HepG2 (cell line): ENCODE results near the gene AHR. TPM values are rescaled to one million over a fixed set of nuclear protein-coding genes. Genes with fewer than 3 reads are reported as not detected.

ENCODE experiments used
- ATAC-seq: fragments of 200-7000 bp; cut with Tn5 transposase; 3 replicates; pipeline ENCODE4 v1.9.1; 2020; ENCODE audit warnings: mild to moderate bottlenecking, moderate library complexity
- BruUV-seq: library from RNA; stranded (reverse); fragments of 400-500 nt; replicated peaks from 2 replicates; lab custom pipeline; 2021; lab: Mats Ljungman, UMichigan
- CTCF ChIA-PET: fragments of 300-600 bp; formaldehyde crosslinking; extraction: SDS; loops from one replicate; lab custom pipeline; 2021; ENCODE audit warnings: low total read pairs, inconsistent platforms, low intra/inter-chr PET ratio; lab: Yijun Ruan, JAX
- POLR2A ChIA-PET: fragments of 350-600 bp; sonication (Branson Sonifier 250); formaldehyde crosslinking; loops from one replicate; lab custom pipeline; 2020; ENCODE audit warnings: antibody characterized with exemption, inconsistent platforms; lab: Yijun Ruan, JAX
- DNase-seq: peaks from one replicate; pipeline ENCODE4 v3.0.0-alpha.2; 2015; ENCODE audit warnings: low spot score
- FAIRE-seq: peaks from 3 replicates; lab custom pipeline; 2011; peaks lifted over from hg19 to GRCh38; lab: Jason Lieb, UNC
- H2AFZ ChIP-seq: one replicate; pipeline ENCODE4 v1.6.1; 2011; ENCODE audit warnings: low read length, inconsistent platforms
- H3K27ac ChIP-seq: fragments of 300-600 bp; 3 replicates; pipeline ENCODE4 v1.8.0; 2011; ENCODE audit warnings: mixed run types, mild to moderate bottlenecking, mixed read lengths, low read length, inconsistent platforms; ENCODE audit not compliant: insufficient read depth; ENCODE audit errors: extremely low read length
- H3K27me3 ChIP-seq, 2 experiments: fragments of 200-600 bp in 1 of 2; 2 replicates in 1 of 2; 3 replicates in 1 of 2; pipeline versions ENCODE4 v1.6.0 to v1.8.0; 2011; ENCODE audit warnings: low read length in 2 of 2, mild to moderate bottlenecking in 2 of 2, moderate library complexity in 2 of 2, inconsistent platforms in 1 of 2; ENCODE audit not compliant: insufficient read depth in 2 of 2, control insufficient read depth in 1 of 2
- H3K36me3 ChIP-seq, 2 experiments: fragments of 200-600 bp in 1 of 2; replicated peaks in 1 of 2; 2 replicates in 1 of 2; 3 replicates in 1 of 2; pipeline versions ENCODE4 v1.5.1 to v1.8.0; 2011; ENCODE audit warnings: low read length in 2 of 2, inconsistent platforms in 1 of 2; ENCODE audit not compliant: insufficient read depth in 2 of 2, control insufficient read depth in 1 of 2
- H3K4me1 ChIP-seq: 2 replicates; pipeline ENCODE4 v1.5.1; 2012; ENCODE audit warnings: low read length, inconsistent platforms; ENCODE audit not compliant: insufficient read depth
- H3K4me2 ChIP-seq: 2 replicates; pipeline ENCODE4 v1.6.0; 2011; ENCODE audit warnings: low read depth, low read length, inconsistent platforms
- H3K4me3 ChIP-seq, 3 experiments: fragments of 200-600 bp in 1 of 3; sonication (generic), shearing (Covaris generic) in 1 of 3; replicated peaks in 1 of 3; 2 replicates each; pipeline ENCODE4 v1.5.1; 2011 to 2016; ENCODE audit warnings: low read length in 3 of 3, inconsistent platforms in 2 of 3, low read depth in 2 of 3, mild to moderate bottlenecking in 2 of 3, control low read depth in 1 of 3, mixed read lengths in 1 of 3; ENCODE audit not compliant: insufficient read depth in 1 of 3
- H3K79me2 ChIP-seq: one replicate; pipeline ENCODE4 v1.6.1; 2011; ENCODE audit warnings: low read length, inconsistent platforms; ENCODE audit not compliant: insufficient read depth
- H3K9ac ChIP-seq: 2 replicates; pipeline ENCODE4 v1.6.0; 2011; ENCODE audit warnings: mild to moderate bottlenecking, low read depth, low read length, inconsistent platforms; ENCODE audit not compliant: insufficient read depth
- H3K9me3 ChIP-seq: 2 replicates; pipeline ENCODE4 v1.5.1; 2012; ENCODE audit warnings: mild to moderate bottlenecking, low read length
- H4K20me1 ChIP-seq: 2 replicates; pipeline ENCODE4 v1.6.0; 2011; ENCODE audit warnings: inconsistent platforms, mild to moderate bottlenecking, low read length, moderate library complexity; ENCODE audit not compliant: insufficient read depth
- DDIT3 ChIP-seq: sonication (generic); formaldehyde crosslinking; IDR thresholded peaks from 2 replicates; pipeline ENCODE4 v1.4.0; 2020; ENCODE audit warnings: mild to moderate bottlenecking, missing genetic modification reagents
- FIP1L1 ChIP-seq: fragments of 200-400 bp; formaldehyde crosslinking; IDR thresholded peaks from 2 replicates; pipeline ENCODE4 v1.6.1; 2018; ENCODE audit warnings: low read depth, mild to moderate bottlenecking, low read length, moderate library complexity, borderline replicate concordance; ENCODE audit not compliant: insufficient read depth
- HDAC2 ChIP-seq: sonication (generic); formaldehyde crosslinking; IDR thresholded peaks from 2 replicates; pipeline ENCODE4 v1.4.0; 2020; ENCODE audit warnings: missing genetic modification reagents
- HOXA5 ChIP-seq: sonication (generic); formaldehyde crosslinking; IDR thresholded peaks from 2 replicates; pipeline ENCODE4 v1.4.0; 2020; ENCODE audit warnings: missing genetic modification reagents
- KDM5A ChIP-seq: fragments of 200-600 bp; sonication (generic); IDR thresholded peaks from 2 replicates; pipeline ENCODE4 v1.7.0; 2018; ENCODE audit warnings: antibody characterized with exemption, mild to moderate bottlenecking, low read length, borderline replicate concordance
- KMT2A ChIP-seq: sonication (generic); formaldehyde crosslinking; IDR thresholded peaks from 2 replicates; pipeline ENCODE4 v1.4.0; 2020; ENCODE audit warnings: missing genetic modification reagents
- MAFF ChIP-seq: IDR thresholded peaks from 2 replicates; pipeline ENCODE4 v1.6.1; 2011; ENCODE audit warnings: low read depth, low read length, improper control_type of control experiment
- MAFG ChIP-seq: sonication (generic); formaldehyde crosslinking; IDR thresholded peaks from 2 replicates; pipeline ENCODE4 v1.5.1; 2020; ENCODE audit warnings: mild to moderate bottlenecking, missing genetic modification reagents
- MAFK ChIP-seq, 2 experiments: IDR thresholded peaks in 1 of 2; conservative IDR thresholded peaks in 1 of 2; 2 replicates each; pipeline ENCODE4 v1.6.1; 2011; ENCODE audit warnings: improper control_type of control experiment in 2 of 2, low read length in 2 of 2
- NR0B2 ChIP-seq: sonication (generic); formaldehyde crosslinking; IDR thresholded peaks from 2 replicates; pipeline ENCODE4 v1.4.0; 2020; ENCODE audit warnings: mild to moderate bottlenecking, missing genetic modification reagents
- RCOR2 ChIP-seq: IDR thresholded peaks from 2 replicates; pipeline ENCODE4 v1.6.1; 2016; ENCODE audit warnings: missing biosample characterization, missing genetic modification reagents
- SALL2 ChIP-seq: sonication (generic); formaldehyde crosslinking; IDR thresholded peaks from 2 replicates; pipeline ENCODE4 v1.8.1; 2023; ENCODE audit warnings: mild to moderate bottlenecking, missing genetic modification reagents, inconsistent platforms
- SRSF4 ChIP-seq: fragments of 200-400 bp; formaldehyde crosslinking; IDR thresholded peaks from one replicate; pipeline ENCODE4 v1.6.1; 2018; ENCODE audit warnings: mild to moderate bottlenecking, low read depth, low read length, moderate library complexity; ENCODE audit not compliant: poor library complexity, severe bottlenecking
- ZBTB3 ChIP-seq: sonication (generic); formaldehyde crosslinking; IDR thresholded peaks from 2 replicates; pipeline ENCODE4 v1.4.0; 2020; ENCODE audit warnings: low read depth, mild to moderate bottlenecking, moderate library complexity, missing genetic modification reagents, borderline replicate concordance
- ZNF17 ChIP-seq: sonication (generic); formaldehyde crosslinking; IDR thresholded peaks from 2 replicates; pipeline ENCODE4 v1.5.0; 2020; ENCODE audit warnings: mild to moderate bottlenecking, missing genetic modification reagents
- ZNF263 ChIP-seq: sonication (generic); formaldehyde crosslinking; IDR thresholded peaks from 2 replicates; pipeline ENCODE4 v1.4.0; 2020; ENCODE audit warnings: missing genetic modification reagents
- ZNF337 ChIP-seq: sonication (generic); formaldehyde crosslinking; IDR thresholded peaks from 2 replicates; pipeline ENCODE4 v1.5.1; 2020; ENCODE audit warnings: missing genetic modification reagents, low read depth, mild to moderate bottlenecking, borderline replicate concordance
- ZNF33A ChIP-seq: sonication (generic); formaldehyde crosslinking; IDR thresholded peaks from 2 replicates; pipeline ENCODE4 v1.5.1; 2020; ENCODE audit warnings: missing genetic modification reagents, mild to moderate bottlenecking, moderate library complexity, borderline replicate concordance
- ZNF562 ChIP-seq: sonication (generic); formaldehyde crosslinking; IDR thresholded peaks from 2 replicates; pipeline ENCODE4 v1.8.0; 2022; ENCODE audit warnings: missing genetic modification reagents, borderline replicate concordance
- ZNF710 ChIP-seq: sonication (generic); formaldehyde crosslinking; IDR thresholded peaks from 2 replicates; pipeline ENCODE4 v1.5.0; 2020; ENCODE audit warnings: mild to moderate bottlenecking, missing genetic modification reagents, borderline replicate concordance
- ZNF784 ChIP-seq: sonication (generic); formaldehyde crosslinking; IDR thresholded peaks from 2 replicates; pipeline ENCODE4 v1.5.1; 2020; ENCODE audit warnings: missing genetic modification reagents, mild to moderate bottlenecking, borderline replicate concordance
- in situ Hi-C: cut with HindIII; loops from 2 replicates; pipeline ENCODE4 v1.10.0; 2017; ENCODE audit warnings: low pct_unique_long_range_greater_than_20kb; ENCODE audit not compliant: extremely low pct_ligation_motif_present
- intact Hi-C: fragments of 100-400 bp; cut with micrococcal nuclease; formaldehyde crosslinking; loops from one replicate; pipeline ENCODE4 v1.10.0; 2022; ENCODE audit not compliant: unreplicated experiment
- polyA plus RNA-seq, 8 experiments: library from polyadenylated mRNA; depleted of rRNA in 3 of 8; stranded (reverse) in 7 of 8; unstranded in 1 of 8; fragments of >200 nt; fragmentation: Illumina TruSeq in 4 of 8; extraction: Trizol in 4 of 8; gene quantifications; 2 replicates each; pipeline versions ENCODE4 v1.2.1 to v1.2.3, GENCODE V29; 2011 to 2016; ENCODE audit warnings: low read depth in 4 of 8, missing spikeins in 1 of 8, mixed read lengths in 1 of 8; ENCODE audit not compliant: insufficient read depth in 1 of 8
- total RNA-seq, 5 experiments: library from RNA; depleted of rRNA; stranded (reverse); fragments of >200 nt; fragmentation: Illumina TruSeq; extraction: Trizol; gene quantifications; 2 replicates each; pipeline ENCODE4 v1.2.3, GENCODE V29; 2016; ENCODE audit warnings: low read depth in 1 of 5

The AHR gene
- total and polyA plus RNA-seq, 2 of the 13 experiments (the other 11 are each of a cell fraction or from before 2014, with no cell fraction given), result 9.0 to 31.3 TPM

- TF ChIP-seq ZNF263 (CRISPR knock-in tag) (no peak), MAFK (conservative IDR thresholded peaks at IDR 0.05 in 1 of 2, IDR thresholded peaks at IDR 0.05 in 1 of 2; ENCODE audit: low read length in 2 of 2) (0 out of 4 replicates have a peak, but pooled peaks of 1 of the 2 experiments have one; percentile 13), SALL2 (CRISPR knock-in tag) (no peak), MAFG (CRISPR knock-in tag) (no peak), FIP1L1 (no peak), RCOR2 (CRISPR knock-in tag) (no peak), MAFF (peak; percentile 40; the same call in 1 of the 2 replicates)
- TF ChIP-seq, all 625 proteins: peak for 4
Observed at GRCh38 chr7:17331891-17332501, 33.5 kb downstream of the AHR start (continued).

GRCh38 chr7:17333221-17333620 lies 34.8 kb downstream of the AHR start:
- FAIRE-seq, result no peak
- Histone ChIP-seq H3K9me3 (no peaks in the 10 kb centered on the region), H3K9ac (no peak overlapping the region), H3K36me3 (peaks cover 13 to 74% of the 10 kb centered on the region in 2 experiments), H3K27ac (no peak overlapping the region), H3K27me3 (no peaks in the 10 kb centered on the region), H3K79me2 (no peaks in the 10 kb centered on the region), H4K20me1 (0 out of 2 replicates have a peak, but pooled peaks cover 2% of the 10 kb centered on the region), H2AFZ (no peak overlapping the region), H3K4me1 (no peaks in the 10 kb centered on the region), H3K4me2 (no peak overlapping the region), H3K4me3 (no peak overlapping the region)
- ChIA-PET POLR2A (no interaction called here), CTCF (no interaction called here)
- intact Hi-C loops (no loop called here), in situ Hi-C loops (no loop called here)
- no peak for DNase-seq
- no TSS peak for BruUV-seq
- no peak for ATAC-seq
- TF ChIP-seq ZNF337 (CRISPR knock-in tag), result no peak
- TF ChIP-seq ZNF33A (CRISPR knock-in tag), result no peak
- TF ChIP-seq DDIT3 (CRISPR knock-in tag), result no peak
- no peak for TF ChIP-seq SRSF4
- TF ChIP-seq ZNF17 (CRISPR knock-in tag), result no peak
- no peak for TF ChIP-seq ZNF784 (CRISPR knock-in tag)
- TF ChIP-seq KDM5A, result no peak
- TF ChIP-seq ZNF710 (CRISPR knock-in tag), result no peak
- no peak for TF ChIP-seq NR0B2 (CRISPR knock-in tag)
- no peak for TF ChIP-seq HDAC2 (CRISPR knock-in tag)
- TF ChIP-seq KMT2A (CRISPR knock-in tag), result no peak
- TF ChIP-seq ZBTB3, result no peak
- TF ChIP-seq HOXA5 (CRISPR knock-in tag), result no peak
- no peak for TF ChIP-seq ZNF562 (CRISPR knock-in tag)
